ENCODE data around the gene CIZ1.
A peak's percentile ranks its signal among the peaks of the same experiment; 100 is the strongest.
"Not testable (repeated sequence)": the region's sequence is repeated elsewhere in the genome, so short reads cannot be mapped to it uniquely, and the experiment has no call there.

CIZ1 gene

DNA sequence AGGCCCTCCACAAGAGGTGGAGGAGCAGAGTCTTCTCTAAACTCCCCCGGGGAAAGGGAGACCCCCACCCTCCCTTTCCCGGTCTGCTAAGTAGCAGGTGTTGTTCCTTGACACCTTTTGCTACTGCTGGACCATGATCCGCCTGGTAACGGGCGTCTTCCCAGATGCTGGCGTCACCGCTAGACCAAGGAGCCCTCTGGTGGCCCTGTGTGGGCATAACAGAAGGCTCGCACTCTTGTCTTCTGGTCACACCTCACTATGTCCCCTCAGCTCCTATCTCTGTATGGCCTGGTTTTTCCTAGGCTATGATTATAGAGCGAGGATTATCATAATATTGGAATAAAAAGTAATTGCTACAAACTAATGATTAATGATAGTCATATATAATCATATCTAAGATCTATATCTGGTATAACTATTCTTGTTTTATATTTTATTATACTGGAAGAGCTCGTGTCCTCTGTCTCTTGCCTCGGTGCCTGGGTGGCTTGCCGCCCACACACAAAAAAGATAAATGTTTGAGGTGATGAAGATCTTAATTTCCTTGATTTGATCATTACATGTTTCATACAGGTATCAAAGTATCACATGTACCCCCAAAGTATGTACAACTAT, 61.3 kb downstream of the CIZ1 start:
- H3K4me3 ChIP-seq (ENCODE audit: low read depth, low read length); DNase-seq (ENCODE audit: low read depth): not testable (repeated sequence)
- TF ChIP-seq, protein P1, sequence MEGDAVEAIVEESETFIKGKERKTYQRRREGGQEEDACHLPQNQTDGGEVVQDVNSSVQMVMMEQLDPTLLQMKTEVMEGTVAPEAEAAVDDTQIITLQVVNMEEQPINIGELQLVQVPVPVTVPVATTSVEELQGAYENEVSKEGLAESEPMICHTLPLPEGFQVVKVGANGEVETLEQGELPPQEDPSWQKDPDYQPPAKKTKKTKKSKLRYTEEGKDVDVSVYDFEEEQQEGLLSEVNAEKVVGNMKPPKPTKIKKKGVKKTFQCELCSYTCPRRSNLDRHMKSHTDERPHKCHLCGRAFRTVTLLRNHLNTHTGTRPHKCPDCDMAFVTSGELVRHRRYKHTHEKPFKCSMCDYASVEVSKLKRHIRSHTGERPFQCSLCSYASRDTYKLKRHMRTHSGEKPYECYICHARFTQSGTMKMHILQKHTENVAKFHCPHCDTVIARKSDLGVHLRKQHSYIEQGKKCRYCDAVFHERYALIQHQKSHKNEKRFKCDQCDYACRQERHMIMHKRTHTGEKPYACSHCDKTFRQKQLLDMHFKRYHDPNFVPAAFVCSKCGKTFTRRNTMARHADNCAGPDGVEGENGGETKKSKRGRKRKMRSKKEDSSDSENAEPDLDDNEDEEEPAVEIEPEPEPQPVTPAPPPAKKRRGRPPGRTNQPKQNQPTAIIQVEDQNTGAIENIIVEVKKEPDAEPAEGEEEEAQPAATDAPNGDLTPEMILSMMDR (IDR thresholded peaks at IDR 0.05; ENCODE audit: low read depth, low read length, missing control alignments) = peak; percentile 16

DNA sequence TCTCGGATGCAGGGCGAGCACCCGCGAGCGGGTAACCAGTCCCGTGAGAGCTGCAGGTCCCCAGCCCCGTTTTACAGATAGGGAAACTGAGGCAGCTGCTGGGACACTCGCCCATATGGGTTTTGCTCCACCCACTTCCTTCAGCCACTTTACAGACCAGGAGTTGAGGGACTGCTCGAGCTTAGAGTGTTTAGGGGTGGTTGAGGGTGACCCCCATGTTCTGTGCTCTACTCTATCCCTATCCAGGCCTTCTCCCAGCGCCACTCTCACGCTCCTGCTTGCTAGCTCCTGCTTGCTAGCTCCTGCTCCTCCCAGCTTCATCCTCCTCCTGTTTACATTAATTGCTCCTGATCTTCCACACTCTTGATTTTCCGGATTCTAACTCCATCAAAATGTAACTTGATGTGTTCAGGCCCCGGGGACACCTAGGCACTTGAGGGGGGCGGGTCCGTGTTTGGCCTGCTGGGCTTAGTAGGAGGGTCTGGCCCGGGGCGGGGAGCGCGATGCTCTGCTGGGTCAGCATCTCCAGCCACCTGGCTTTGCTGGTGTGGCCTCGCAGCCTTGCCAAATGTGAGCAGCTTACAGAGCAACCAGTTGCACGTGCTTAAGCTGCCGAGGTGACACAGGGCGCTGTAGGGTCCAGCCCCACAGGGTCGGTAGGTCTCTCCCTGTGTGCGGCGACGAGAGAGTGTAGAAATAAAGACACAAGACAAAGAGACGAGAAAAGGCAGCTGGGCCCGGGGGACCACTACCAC, 62.4 kb downstream of the CIZ1 start:
- TF ChIP-seq, protein P1 (IDR thresholded peaks at IDR 0.05; ENCODE audit: low read depth, low read length, missing control alignments) = no peak
- H3K4me3 ChIP-seq (ENCODE audit: low read depth, low read length) = peak overlapping the region; percentile 94
- DNase-seq (ENCODE audit: low read depth) = no peak

DNA sequence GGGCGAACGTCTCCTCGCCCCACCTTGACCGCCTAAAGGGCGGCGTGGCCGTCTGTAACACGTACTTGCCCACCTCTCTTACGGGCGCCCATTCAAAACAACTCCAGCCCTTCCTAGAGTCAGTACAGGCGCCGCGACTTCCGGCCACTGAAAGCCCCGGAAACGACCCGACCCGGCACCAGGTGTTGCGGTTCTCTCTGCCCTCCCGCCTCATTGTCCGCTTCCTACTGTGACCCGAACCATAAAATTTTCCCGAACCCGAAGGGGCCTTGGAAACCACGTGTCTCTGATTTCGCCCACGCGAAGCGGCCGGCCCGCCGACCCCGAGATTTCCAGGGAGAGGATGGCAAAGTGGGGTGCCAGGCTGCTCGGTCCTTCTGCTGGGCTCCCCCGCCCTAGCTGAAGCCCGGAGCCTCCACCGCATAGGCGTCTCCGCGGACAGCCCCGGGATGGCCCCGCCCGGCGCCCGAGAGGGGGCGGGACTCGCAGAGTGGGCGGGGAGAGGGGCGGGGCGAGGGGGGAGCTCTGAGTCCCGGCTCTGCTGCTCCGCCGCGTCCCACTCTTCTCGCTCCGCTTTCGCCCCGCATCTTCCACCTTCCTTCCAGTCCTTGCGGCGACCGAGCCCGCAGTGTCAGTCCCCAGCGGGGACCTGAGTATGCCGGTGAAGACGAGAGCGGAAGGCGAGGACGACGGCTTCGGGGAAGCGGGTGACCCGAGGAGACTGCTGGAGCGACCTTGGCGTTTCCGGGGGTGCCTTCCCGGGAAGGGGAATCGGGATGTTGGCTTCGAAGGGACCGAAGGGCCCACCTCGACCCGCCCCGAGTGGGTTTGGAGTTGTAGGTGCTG, 63.2 kb downstream of the CIZ1 start:
- TF ChIP-seq, protein P1 (IDR thresholded peaks at IDR 0.05; ENCODE audit: low read depth, low read length, missing control alignments) = no peak
- peak overlapping the region; percentile 94 for H3K4me3 ChIP-seq (ENCODE audit: low read depth, low read length)
- peak; percentile 87 for DNase-seq (ENCODE audit: low read depth)

DNA sequence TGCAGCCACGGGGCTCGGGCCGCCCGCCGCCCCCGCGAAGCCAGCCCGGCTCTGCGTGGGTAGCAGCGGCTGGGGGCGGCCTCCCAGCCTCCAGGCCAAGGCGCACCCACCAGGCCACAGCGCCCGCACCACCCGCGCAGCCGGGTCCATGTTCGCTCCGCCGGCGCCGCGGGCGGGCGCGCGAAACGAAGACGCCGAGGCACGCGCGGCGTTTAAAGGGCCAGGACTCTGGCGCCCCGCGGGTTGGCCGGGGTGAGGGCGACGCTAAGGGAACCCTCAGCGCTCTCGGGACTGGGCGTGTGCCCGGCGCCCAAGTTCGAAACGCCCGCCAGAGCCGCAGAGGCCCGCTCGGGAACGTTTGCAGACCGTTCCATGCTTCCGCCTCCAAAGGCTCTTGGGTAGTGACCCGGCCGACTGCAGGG, 63.8 kb downstream of the CIZ1 start, which contains the start of gene PTGES2:
Gene PTGES2 (minus strand): TSS at position 162 of the 422 bp plus-strand sequence. CDS start 12 bp downstream, at position 150.
- no peak for DNase-seq (ENCODE audit: low read depth)
- TF ChIP-seq, protein P1 (IDR thresholded peaks at IDR 0.05; ENCODE audit: low read depth, low read length, missing control alignments) = no peak
- H3K4me3 ChIP-seq (ENCODE audit: low read depth, low read length) = peak within 1 kb of the TSS; percentile 94

DNA sequence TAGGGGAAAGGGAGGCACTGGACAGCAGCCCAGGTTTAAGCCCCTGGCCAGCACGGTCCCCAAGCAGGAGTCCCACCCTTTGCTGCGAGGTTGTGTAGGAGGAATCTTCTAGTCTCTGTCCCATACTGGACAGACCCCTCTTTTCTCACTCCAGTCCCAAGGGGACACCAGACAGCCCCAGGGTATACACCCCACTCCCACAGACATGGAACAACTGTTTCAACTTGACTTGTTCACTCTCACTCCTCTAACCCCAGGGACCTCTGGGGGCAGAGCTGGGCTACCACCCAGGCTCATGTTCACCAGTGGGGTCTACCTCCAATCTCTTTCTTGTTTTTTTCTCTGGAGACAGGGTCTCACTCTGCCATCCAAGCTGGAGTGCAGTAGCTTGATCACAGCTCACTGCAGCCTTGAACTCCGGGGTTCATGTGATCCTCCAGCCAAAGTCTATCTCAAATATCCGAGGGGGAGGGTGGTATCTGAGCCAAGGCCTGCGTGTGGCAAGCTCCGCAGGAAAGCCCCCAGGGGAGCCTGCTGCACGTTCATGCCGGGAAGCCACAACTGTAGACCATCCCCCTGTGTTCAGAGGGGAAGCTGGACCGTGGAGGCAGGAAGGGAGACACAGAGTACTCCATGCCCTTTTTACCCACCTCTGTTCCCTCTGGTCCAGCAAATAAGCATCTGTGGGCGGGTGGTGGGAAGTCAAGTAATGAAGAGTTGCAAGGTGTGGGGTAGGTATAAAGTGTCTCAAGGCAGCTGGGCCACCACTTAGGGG, 65.6 kb downstream of the CIZ1 start:
- peak overlapping the region; percentile 94 for H3K4me3 ChIP-seq (ENCODE audit: low read depth, low read length)
- no peak for DNase-seq (ENCODE audit: low read depth)
- TF ChIP-seq, protein P1 (IDR thresholded peaks at IDR 0.05; ENCODE audit: low read depth, low read length, missing control alignments) = no peak

DNA sequence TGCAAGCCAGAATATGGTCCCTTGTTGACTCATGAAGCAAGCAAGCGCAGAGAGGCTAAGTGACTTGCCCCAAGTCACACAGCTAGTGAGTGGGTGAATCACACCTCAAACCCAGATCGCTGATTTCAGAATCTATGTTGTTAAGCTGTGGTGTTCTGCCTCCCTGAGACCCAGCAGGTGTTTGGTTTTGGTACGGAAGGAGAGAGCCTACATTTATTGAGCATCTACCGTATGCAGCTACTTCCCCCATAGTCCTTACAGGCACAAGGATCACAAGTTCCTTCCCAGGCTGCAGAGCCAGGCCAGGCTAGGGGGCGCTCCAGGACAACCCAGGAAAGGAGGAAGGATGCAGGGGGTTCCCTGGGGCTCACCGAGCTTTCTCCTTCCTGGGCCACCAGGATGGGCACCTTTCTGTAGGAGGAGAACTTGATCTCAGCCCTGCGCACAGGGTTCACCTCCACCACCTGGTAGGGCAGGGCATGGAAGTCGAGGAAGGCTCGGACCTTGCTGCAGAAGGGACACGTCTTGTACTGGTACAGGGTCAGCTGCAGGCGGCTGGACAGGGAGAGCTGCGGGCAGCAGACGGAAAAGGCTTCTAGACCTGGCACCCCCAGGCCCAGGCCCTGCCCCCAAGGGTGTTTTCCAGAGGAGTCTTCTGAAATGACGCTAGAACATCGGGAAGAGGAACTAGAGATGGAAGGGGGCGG, 66.3 kb downstream of the CIZ1 start:
- DNase-seq (ENCODE audit: low read depth) = no peak
- peak overlapping the region; percentile 94; the same call in 1 of the 2 replicates for H3K4me3 ChIP-seq (ENCODE audit: low read depth, low read length)
- TF ChIP-seq, protein P1 (IDR thresholded peaks at IDR 0.05; ENCODE audit: low read depth, low read length, missing control alignments) = peak; percentile 76
